GM19455 (cell line): ENCODE results near the gene BLOC1S1.

Experiments
- ATAC-seq: cut with Tn5 transposase; IDR thresholded peaks from one replicate; pipeline ENCODE4 v1.9.1; 2021; ENCODE audit not compliant: unreplicated experiment

BLOC1S1 gene

GRCh38 chr12:55694188-55694515 is 21.7 kb upstream of the BLOC1S1 start:
- no peak for ATAC-seq

GRCh38 chr12:55694651-55695050 is 21.2 kb upstream of the BLOC1S1 start:
- ATAC-seq: no peak

GRCh38 chr12:55695349-55695748 is 20.5 kb upstream of the BLOC1S1 start:
- ATAC-seq: no peak

GRCh38 chr12:55696141-55696540 is 19.7 kb upstream of the BLOC1S1 start:
- ATAC-seq: no peak

DNA sequence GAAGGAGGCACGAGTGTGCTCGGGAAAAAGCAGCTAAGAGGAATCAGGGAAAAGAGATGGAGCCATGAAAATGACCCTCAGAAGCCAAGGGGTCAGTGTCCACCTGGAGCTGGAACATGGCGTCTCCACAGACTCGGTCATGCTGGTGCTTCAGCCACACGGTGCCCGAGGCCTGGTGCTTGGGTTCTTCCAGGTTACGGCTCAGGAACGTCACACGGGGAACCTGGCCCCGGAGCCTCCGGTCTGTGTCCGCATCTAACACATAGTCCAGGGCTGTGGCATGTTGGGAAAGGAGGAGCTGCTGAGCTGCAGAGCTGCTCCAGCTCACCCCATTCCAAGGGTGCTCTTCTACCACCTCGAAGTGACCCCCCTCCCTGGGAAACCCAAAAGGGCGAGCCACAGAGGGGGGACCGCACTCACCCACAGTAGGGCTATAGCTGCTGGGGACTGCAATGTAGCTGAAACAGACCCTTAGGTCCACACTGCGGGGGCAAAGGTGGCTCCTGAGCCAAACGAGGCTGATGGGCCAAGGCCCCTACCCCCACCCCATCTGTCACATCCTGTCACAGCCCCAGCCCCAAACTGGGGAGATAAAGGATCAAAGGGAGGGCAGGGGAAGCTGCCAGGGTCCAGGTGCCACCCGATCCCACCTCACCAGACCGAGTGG is 18.9 kb upstream of the BLOC1S1 start:
- ATAC-seq: no peak

- ATAC-seq: no peak
Observed at GRCh38 chr12:55697686-55698085, 18.2 kb upstream of the BLOC1S1 start.

DNA sequence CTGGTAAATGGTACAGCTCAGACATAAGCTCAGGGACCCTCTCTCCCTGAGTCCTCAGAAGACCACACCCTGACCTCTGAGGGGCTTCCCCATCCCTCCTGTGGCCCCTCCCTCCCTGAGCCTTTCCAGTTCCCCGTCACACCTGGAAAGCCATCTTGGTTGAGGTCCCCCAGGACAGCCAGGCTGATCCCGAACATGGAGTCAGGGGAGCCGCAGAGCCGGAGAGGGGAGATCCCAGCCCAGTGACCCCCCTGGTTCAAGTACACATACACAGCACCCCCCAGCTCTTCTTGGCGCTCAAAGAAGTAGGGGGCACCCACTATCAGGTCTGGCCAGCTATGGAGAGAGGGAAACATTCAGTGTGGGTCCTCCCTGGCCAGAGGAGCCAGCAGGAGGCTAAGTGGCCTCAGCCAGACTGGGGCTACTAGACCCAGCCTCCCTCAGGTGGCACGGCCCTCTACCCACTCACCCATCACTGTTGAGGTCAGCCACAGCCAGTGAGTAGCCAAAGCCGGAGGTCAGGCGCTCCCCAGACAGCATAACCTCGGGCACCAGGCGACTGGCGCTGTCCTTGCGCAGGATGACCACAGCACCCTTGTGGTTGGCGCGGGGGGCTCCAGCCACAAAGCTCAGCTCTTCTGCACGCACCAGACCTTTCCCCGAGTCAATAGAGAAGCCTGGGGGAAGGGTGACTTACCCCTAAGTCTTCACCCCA is 17.4 kb upstream of the BLOC1S1 start:
- ATAC-seq: no peak

GRCh38 chr12:55698965-55699364 is 16.9 kb upstream of the BLOC1S1 start:
- no peak for ATAC-seq

- ATAC-seq: no peak
Observed at GRCh38 chr12:55699471-55700055, 16.3 kb upstream of the BLOC1S1 start.

DNA sequence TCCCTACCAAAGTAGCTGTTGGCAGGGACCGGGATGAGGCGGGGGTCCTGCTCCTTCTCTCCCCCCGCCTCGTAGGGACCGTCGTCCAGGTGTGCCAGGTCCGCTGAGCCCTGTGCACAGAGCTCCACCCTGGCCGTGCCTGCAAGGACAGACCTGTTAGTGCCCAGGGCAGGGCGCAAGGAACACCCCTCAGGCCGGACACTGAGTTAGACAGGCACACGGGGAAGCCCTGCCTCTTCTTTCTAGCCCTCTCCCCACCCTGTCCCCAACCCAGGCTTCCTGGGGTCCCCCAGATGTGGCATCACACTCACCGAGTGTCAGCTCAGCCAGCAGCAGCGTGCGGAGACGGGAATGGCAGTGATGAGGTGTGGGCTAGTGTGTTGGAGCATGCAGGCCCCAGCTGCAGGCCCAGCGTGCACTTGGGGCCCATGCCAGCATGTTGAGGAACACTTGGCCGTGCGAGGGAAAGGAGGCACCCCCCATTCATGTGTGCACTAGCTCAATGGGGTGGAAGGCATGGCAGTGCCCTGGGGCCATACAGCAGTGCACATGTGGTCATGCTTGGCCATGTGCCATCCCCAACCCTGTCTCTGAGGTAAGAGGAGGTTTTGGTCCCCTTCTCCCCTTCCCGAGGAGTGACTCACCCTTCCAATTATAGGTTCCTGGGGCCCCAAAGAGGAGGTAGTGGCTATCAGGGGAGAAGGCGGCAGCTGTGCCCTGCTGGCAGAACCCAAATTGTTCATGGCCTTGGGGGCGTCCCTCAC is 15.4 kb upstream of the BLOC1S1 start:
- no peak for ATAC-seq

- ATAC-seq: no peak
Observed at GRCh38 chr12:55702861-55703260, 13.0 kb upstream of the BLOC1S1 start.

- no peak for ATAC-seq
Observed at GRCh38 chr12:55703288-55703687, 12.6 kb upstream of the BLOC1S1 start.

DNA sequence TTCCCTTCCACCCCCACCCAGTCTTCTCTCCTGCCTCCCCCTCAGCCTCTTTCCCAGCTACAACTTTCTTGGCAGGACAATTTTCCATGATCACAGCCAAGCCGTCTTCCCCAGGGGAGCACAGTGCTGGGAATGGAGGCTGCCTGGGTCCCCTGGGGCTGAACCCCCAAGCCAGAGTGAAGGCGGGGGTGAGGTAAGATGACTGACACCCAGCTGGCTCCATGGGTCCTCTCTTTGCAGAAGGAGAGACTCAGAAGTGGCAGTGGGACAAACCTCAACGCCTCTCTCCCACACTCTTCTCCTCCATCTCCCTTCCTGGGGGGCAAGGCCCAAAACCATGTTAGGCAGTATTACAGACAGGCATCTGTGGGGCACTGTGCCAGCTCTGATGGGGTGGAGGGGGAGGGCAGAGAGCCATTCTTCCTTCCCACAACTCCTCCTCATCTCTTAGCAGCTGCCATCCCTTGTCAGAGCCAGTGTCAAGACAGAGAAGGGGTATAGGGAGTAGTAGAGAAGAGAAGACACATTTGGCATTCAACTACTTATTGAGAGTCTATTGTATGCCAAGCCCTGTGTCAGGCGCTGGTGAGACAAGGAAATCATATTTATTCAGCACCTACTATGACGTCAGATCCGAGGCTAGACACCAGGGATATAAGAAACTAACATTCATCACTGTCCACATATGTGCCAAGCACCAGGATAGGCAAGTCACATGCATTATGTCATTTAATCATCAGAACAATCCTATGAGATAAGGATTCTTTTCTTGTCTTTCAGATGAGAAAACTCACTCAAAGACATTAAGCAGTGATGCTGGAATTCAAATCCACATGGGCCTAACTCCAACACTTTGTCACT is 11.7 kb upstream of the BLOC1S1 start:
- ATAC-seq: no peak

DNA sequence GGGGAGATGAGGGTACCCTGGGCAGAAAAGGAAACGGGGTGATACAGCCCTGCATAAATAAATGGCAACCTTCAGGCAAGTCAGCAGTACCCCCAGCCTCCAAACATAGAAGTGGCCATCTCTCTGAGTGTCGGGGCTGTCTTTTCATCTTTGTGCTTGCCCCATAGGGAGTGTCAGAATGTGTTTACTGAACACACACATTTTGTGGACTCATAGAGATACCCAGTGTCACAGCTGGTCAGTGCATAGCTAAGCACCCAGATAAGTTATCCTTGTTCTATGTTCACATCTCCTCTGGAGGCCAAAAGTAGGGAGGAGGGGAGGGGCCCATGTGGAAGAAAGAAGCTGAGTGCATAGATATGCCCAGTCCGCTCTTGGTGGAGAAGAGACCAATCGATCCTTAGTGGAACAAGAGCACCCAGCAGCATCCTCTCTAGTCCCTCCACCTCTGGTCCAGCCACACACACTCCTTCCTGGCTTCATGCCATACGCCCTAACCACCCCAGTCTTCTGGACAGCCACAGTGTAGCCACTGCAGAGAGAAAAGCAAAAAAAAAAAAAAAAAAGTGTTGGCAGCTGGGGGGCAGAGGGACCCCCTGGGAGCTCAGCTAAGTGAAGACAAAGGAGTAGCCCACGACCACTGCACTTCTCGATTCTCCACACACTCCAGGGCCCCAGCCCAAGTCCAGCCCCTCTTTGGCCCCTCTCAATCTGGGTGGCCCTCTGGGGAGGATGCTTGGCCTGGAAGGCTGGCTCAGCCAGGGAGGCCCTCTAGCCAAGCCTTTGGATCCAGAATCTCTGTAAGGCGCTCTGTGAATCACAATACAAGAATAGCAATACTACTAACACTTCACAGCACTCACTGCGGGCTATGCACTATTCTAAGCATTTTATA is 10.8 kb upstream of the BLOC1S1 start:
- no peak for ATAC-seq

GRCh38 chr12:55705782-55706402 is 10.0 kb upstream of the BLOC1S1 start:
- no peak for ATAC-seq

DNA sequence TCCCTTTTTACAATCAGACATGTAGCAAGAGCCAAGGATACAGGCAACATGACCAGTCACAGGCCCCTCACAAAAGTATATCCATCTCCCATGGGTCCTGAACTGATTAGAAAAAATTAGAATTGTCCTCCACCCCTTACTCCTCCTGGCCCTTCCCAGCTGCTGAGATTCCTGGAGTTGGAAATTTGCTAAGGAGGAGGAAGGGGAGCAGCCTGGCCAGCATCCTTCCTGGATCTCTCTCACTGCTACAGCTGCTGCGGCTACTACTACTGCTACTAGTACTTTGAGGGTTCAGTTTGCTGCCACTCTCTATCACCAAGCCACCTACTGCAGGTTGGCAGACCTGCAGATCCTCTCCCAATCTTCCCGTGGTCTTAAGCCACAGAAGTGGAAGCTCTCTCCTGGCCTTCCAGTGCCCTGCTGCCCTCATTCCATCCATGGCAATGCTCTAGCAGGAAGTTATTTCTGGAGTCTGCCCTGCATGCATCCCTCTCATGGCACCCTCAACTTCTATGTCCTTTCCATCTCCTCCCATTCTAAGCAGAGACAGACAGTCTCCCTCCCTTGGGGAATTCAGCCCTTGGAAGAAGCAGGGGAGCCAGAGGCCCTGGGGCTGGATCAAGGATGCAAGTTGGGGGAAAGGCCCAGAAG is 9.2 kb upstream of the BLOC1S1 start:
- ATAC-seq: no peak

DNA sequence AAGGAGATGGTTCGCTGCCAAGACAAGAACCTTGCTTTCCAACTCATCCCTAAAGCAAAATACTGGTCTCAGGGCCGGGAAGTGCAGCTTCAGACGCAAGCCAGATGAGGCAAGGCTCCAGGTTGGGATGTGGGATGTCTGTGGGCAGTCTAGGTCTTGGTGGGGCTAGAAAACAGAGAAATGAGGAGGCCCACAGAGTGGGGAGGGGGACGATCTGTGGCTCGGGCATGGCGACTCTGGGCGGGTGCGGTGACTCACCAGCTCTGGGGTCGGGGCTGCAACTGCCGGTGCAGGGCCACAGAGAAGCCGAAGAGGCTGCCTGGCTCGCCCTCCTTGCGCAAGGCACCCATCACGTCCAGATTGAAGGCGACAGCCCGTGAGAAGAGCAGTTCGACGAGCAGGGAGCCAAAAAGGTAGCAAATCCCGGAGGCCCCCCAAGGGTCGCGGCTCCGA is 8.6 kb upstream of the BLOC1S1 start:
- ATAC-seq: no peak

GRCh38 chr12:55707841-55708694 is 7.8 kb upstream of the BLOC1S1 start, which contains the start of gene ITGA7:
Gene ITGA7, minus strand, starts transcription at chr12:55707904. Its CDS starts 222 bp downstream, at chr12:55707682.
- ATAC-seq: peak; percentile 67
